VCaP (cell line): ENCODE data around the gene WDR33.

Experiments
- H3K27ac ChIP-seq: fragments of 450-650 bp; 2 replicates; pipeline ENCODE4 v1.5.1; 2017
- TF ChIP-seq, protein P1 (sequence below): fragments of 450-650 bp; conservative IDR thresholded peaks from 2 replicates; pipeline ENCODE4 v1.5.1; 2017; ENCODE audit warnings: mild to moderate bottlenecking, moderate library complexity

WDR33 gene

DNA sequence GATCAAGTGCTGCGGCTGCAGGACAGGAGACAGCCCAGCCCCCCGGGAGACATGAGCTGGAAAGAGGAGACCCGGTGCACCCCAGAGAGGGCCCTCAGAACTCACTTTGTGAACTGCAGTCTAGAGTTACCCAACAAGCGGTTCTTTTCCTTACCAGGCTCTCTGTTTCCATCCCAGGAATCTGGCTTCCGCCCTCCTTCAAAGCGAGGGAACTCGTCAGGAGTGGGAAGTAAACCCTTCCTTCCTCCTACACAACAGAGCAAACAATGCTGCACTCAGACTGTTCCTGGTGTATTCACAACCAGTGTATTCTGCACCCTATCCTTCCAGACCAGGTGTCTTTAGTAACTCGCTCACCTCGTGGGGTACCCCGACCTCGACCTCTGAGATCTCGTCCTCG is 101.6 kb downstream of the WDR33 start:
- H3K27ac ChIP-seq = no peak overlapping the region
- TF ChIP-seq, protein P1, sequence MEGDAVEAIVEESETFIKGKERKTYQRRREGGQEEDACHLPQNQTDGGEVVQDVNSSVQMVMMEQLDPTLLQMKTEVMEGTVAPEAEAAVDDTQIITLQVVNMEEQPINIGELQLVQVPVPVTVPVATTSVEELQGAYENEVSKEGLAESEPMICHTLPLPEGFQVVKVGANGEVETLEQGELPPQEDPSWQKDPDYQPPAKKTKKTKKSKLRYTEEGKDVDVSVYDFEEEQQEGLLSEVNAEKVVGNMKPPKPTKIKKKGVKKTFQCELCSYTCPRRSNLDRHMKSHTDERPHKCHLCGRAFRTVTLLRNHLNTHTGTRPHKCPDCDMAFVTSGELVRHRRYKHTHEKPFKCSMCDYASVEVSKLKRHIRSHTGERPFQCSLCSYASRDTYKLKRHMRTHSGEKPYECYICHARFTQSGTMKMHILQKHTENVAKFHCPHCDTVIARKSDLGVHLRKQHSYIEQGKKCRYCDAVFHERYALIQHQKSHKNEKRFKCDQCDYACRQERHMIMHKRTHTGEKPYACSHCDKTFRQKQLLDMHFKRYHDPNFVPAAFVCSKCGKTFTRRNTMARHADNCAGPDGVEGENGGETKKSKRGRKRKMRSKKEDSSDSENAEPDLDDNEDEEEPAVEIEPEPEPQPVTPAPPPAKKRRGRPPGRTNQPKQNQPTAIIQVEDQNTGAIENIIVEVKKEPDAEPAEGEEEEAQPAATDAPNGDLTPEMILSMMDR = no peak

DNA sequence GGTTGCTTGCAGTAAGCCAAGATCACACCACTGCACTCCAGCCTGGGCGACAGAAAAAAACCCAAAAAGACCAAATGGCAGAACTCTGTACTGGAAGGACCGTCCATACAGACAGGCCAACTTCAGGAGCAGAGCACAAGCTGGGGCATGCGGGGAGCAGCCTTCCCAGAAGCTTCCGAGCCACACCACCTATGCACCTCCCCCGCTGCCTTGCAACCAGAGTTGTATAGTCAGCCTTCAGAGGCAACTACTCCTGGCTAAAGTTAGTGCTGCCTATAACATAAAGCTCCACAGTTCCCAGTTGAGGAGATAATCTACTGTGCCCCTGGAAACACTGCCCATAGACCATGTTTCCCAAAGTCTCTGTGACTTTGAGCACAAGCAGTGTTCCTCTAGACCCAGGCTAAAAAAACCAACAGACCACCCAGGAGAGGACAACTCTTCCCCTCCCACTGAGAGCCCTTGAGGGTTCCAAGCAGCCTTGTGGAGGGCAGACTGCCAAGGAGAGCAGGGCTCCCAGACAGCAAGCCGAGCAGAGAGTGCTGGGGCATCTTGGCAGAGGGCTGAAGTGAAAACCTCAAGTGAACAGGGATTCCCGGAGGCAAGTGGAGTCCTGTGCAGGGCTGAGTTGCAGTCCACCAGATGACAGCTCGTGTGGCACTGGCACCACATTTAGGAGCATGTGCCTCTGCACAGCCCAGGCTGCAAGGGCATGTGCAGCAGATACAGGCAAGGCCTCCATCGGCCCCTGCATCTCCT is 102.9 kb downstream of the WDR33 start:
- TF ChIP-seq, protein P1 = no peak
- H3K27ac ChIP-seq = no peak overlapping the region

DNA sequence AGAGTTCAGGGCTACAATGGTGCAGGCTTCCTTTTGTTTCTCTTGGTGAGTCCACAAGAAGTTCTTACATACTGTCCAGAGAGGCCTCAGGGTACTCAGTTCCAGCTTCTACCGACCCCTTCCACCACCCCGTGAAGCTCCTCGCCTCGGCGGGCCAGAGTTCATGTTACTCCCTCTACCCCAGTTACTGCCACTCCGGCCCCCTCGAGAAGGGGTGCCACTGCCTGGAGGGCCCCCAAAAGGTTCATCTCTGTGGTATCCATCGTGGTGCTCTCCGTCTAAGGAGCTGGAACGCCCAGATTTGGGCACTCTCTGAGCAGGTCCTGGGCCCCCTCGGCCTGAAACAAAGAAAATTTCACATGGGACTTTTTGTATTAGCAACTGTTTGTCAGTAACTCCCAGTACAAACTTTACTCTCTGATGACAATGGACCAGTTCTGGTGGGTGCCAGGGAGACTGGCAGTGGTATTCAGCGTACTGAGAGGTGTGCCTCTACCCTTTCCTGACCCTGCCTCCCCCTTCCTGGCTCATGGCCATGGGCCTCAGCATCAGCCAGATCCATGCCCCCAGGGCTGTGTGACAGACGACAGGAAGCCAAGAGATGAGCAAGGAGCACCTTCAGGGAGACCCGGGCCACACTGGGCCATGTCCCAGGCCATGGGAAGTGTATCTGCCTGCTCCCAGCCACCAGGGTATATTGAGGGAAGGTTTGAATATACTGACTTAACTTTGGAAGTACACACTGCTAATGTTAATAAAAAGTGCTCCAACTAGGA is 104.6 kb downstream of the WDR33 start:
- H3K27ac ChIP-seq = no peak overlapping the region
- TF ChIP-seq, protein P1 = no peak

DNA sequence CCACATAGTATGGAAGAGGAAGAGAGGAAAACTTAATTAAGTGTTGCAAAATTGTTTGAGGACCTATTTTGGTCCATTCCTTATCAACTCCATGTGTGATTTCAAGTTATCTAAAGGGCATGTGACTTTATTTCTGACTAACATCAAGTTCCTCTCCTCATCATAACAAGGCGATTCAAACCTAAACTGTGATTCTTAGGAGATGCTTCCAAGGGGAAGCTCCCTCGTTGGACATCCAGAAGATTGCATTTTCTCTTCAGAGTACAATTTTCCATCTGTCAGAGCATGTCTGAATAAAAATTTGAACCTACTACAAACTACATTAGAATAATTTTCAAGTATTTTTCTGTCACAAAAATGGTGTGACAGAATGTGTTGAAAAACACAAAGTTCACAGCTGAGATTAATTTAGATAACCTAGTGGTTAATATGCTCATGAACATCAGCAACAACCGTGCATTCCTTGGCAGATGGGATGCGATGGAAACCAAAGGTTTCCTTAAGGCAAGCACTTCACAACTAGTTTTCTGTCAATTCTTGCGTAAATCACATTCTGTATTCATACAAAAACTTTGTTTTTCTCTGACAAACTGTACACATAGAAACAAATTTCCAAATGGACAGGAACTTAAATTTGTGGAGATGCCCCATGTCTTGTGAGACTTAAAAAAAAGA is 105.4 kb downstream of the WDR33 start:
- TF ChIP-seq, protein P1 = no peak
- H3K27ac ChIP-seq = no peak overlapping the region

DNA sequence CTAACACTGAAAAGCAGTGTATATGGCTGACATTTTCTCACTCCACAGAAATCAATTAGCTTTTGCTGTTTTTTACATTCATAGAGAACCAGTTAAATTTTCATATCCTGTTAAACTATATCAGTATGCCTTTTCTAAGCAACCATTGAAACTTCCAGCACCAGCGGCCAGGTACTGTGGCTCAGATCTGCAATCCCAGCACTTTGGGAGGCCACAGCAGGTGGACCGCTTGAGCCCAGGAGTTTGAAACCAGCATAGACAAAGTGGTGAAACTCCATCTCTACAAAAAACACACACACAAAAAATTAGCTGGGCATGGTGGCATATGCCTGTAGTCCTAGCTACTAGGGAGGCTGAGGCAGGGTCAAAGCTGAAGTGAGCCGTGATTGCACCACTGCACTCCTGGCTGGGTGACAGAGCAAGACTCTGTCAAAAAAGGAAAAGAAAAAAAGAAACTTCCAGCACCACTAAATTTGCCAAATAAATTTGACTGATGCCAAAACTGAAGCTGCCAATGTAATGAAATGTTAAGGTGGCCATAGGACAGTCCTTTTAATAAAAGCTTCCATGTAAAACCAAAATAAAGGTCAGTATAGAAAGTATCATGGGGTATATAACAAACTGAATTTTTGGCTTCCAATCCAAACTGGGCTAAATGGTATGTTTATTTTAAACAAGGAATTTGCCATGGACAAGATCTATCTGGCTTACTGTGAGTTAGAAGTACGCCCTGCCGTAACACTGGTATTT is 106.2 kb downstream of the WDR33 start:
- H3K27ac ChIP-seq = no peak overlapping the region
- TF ChIP-seq, protein P1 = no peak

DNA sequence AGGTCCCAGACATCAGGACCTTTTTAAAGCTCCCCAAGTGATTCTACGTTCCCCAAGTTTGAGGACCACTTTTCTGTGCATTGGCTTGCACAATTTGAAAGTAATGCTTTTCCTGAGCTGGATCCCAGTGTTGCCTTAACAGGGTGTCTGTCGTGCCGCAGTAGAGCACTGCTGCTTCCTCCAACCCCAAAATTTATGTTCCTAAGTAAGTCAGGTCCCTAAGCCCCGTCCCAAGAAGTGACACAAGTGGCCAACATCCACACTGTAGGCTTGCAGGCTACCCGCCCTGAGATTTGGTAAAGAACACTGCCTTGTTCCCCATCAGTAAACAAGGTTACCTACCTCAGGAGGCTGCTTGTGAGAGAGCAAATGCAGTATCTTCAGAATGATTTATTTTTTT is 107.7 kb downstream of the WDR33 start:
- peak overlapping the region; percentile 98; the same call in 1 of the 2 replicates for H3K27ac ChIP-seq
- TF ChIP-seq, protein P1 = no peak
